GM12872 (cell line): ENCODE data around the gene CCND3.

Experiments used
- CTCF ChIP-seq: IDR thresholded peaks from 3 replicates; pipeline ENCODE4 v1.5.1; 2011; ENCODE audit warnings: low read depth, mild to moderate bottlenecking, low read length, moderate library complexity; ENCODE audit not compliant: insufficient read depth

Gene CCND3

GRCh38 chr6:41894366-41895299 is 47.0 kb downstream of the CCND3 start:
- TF ChIP-seq CTCF: no peak

GRCh38 chr6:41892921-41893564 is 48.6 kb downstream of the CCND3 start:
- TF ChIP-seq CTCF: no peak

- no peak for TF ChIP-seq CTCF
These were observed 54.3 kb downstream of the CCND3 start for GRCh38 chr6:41887331-41887751.

- TF ChIP-seq CTCF: no peak
These were observed 55.7 kb downstream of the CCND3 start for GRCh38 chr6:41885930-41886329.

GRCh38 chr6:41884957-41885356 is 56.7 kb downstream of the CCND3 start:
- TF ChIP-seq CTCF: no peak
